GM20000 (cell line): Measurements from ENCODE around the gene CHIT1.

Experiments
- DNase-seq: peaks from one replicate; pipeline ENCODE4 v3.0.0; 2012; ENCODE audit warnings: low spot score
- TF ChIP-seq, protein P1 (sequence below): IDR thresholded peaks from 2 replicates; pipeline ENCODE4 v1.5.1; 2012; ENCODE audit warnings: mild to moderate bottlenecking, control low read depth; ENCODE audit errors: extremely low read depth, missing control alignments

Gene CHIT1

DNA sequence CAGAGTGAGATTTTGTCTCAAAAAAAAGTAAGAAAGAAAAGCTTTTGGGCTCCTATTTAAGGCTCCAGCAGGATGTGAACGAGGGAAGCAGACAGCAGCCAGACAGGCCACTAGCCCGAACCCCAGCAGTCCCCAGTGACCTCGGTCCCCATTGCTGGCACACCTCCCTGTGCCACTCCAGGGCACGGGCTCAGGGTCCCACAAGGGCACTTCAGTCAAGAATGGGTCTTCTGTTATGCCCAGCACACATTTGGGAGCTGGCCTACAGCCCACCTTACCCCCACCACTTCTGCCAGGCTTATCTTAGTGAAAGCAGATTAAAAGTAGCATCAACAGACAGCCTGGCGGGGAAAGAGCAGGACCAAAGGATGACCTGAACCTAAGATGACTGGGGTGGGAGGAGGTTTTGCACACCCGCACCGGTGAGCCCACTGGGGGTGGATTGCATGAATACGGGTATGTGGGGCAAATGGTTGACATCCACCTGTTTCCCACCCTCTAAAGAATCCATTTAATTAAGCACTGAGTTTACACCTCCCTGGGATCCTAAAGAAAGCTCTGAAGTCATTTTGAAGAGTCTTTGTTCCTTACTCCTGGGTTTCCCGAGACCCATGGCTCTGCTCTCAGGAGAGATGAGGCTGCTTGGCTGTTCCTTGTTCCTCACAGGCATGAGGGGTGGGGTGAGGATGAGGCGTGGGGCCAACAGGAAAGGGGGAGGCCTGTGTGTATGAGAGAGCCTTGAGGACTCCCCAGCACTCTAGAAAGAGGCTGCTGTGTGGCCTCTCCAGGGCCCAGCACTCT is 47.7 kb downstream of the CHIT1 start:
- TF ChIP-seq, protein P1, sequence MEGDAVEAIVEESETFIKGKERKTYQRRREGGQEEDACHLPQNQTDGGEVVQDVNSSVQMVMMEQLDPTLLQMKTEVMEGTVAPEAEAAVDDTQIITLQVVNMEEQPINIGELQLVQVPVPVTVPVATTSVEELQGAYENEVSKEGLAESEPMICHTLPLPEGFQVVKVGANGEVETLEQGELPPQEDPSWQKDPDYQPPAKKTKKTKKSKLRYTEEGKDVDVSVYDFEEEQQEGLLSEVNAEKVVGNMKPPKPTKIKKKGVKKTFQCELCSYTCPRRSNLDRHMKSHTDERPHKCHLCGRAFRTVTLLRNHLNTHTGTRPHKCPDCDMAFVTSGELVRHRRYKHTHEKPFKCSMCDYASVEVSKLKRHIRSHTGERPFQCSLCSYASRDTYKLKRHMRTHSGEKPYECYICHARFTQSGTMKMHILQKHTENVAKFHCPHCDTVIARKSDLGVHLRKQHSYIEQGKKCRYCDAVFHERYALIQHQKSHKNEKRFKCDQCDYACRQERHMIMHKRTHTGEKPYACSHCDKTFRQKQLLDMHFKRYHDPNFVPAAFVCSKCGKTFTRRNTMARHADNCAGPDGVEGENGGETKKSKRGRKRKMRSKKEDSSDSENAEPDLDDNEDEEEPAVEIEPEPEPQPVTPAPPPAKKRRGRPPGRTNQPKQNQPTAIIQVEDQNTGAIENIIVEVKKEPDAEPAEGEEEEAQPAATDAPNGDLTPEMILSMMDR, result no peak

DNA sequence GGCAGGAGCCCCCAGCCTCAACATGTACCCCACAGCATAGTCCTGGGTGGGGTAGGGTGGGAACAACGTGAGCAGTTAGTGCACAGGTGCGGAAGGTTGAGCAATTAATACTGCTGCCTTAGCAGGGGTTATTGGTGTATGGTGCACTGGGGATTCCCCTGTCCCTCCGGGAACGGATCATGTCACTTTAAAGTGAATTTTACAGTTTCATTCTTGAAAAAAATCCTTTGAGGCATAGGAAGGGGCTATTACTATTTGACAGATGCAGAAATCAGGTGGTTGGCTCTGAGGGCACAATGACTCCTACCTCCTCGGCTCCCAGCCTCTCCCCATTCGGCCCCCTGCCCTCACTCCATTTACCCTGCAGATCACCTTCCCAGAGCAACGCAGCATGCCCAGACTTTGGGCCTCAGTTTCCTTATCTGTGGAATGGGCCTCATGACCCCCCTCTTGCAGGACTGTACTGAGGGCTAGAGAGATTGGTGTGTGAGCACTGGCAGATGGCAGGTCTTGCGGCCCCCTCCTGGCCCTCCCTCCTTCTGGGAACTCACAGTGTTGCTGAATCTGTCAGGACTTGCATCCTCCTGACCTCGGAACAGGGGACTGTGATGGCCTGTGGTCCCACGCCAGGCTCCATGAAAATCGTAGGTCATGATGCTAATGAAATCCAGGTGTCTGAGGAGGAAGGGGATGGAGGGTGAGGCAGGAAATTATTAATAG is 48.7 kb downstream of the CHIT1 start:
- no peak for DNase-seq
- TF ChIP-seq, protein P1, result no peak

More for the DNA sequence above, 47.7 kb downstream of the CHIT1 start:
- DNase-seq, result no peak

DNA sequence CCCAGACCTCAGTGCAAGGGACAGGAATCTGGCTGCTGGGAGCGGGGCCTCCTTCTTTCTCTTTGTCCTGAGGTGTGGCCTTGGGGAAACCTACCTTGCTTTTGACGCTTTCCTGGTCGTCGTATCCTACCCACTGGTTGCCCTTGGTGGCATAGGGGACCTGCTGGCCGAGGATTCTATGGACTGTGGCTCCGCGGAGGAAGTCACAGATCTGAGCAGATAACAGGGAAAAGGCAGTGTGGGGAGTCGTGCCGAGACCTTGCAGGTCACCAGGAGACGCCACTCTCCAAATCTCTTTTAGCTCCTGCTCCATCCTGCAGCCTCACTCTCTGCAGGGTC is 49.8 kb downstream of the CHIT1 start:
- TF ChIP-seq, protein P1, result no peak
- DNase-seq, result no peak

DNA sequence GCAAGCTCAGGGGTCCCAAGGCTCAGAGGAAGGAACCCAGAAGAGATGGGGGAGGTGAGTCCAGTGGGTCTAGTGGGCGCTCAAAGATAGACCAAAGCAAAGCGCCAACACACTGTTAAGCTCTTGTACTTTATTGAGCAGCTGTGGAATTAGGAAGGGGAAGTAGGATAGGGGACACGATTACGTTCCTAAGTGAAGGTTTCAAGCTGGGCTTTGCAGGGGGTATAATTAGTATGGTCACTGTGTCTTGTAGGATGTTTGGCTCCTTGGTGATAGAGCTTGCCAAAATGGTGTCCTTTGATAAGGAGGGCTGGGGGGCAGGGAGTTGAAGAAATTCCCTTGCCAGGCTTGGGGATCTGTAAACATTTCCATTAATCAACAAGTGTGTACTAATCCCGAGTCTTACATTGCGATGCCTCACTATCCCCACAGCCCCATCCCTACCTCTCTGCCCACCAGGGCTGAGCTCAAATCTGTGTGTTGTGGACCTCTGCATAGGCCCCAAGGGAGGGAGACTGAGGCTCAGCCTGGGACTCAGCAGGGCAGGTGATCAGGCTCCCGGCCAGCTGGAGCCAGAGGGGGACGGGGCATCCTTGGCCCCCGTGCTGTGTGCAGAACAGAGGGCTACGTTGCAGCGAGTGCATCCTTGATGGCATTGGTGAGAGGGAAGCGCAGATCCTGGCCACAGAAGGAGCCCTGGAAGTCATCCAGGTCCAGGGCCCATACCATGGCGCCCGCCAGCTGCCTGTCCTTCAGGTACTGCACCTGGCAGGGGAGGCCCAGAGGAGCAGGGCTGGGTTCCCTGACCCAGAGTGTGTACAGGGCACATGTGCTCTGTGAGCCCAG is 50.4 kb downstream of the CHIT1 start:
- no peak for DNase-seq
- TF ChIP-seq, protein P1, result no peak

DNA sequence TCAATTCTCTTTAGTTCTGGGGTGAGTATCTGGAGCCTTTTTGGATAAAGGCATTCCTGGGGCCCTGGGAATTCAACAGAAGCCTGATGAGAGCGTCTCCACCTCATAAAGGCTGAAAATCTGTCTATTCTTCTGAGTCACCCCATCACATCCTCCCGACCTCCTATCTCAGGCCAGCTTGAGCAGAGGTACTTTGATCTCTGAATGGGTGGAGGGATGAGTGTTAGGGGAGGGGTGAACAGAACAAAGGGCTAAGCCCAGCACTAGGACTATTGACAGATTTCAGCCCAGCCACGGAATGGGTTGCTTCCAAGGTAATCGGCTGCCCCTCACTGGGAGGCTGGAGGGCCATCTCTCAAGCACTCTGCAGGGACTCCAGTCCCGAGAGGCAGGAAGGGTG is 51.4 kb downstream of the CHIT1 start:
- TF ChIP-seq, protein P1, result no peak
- no peak for DNase-seq

DNA sequence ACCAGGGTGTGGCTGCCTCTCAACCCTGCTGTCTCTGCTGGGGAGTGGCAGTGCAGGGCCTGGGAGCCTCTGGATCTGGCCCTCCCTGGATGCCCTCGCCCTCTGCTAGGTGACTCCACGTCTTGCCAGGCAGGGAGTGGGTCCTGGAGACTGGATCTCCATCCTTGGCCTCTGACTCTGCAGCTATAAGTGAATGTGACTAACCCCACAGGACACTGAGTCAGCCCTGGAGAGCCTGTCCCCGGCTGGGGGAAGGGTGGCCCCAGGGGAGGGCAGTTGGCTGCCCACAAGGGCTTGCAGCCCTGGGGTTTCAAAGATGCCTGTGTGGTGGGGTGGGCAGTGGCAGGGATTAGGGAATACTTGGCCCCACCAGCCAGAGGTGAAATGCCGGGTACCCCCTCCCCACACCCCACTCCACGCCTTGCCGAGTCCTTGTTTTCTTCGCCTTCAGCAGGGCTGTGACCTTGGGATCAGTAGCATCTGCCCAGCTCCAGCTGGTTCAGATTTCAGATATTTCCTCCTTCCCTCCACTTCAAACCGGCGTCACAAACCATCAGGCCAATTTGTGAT is 51.9 kb downstream of the CHIT1 start:
- TF ChIP-seq, protein P1, result no peak
- DNase-seq, result no peak
